DMS114 treated with DMSO at 0.1 percent for 48 hours (cell line): ENCODE results near the gene SH3BP5.

ENCODE experiments used
- DNase-seq: peaks from one replicate; lab custom pipeline; 2025; ENCODE audit not compliant: unreplicated experiment; lab: John Stamatoyannopoulos, UW

The SH3BP5 gene

GRCh38 chr3:15347063-15347736, 14.8 kb upstream of the SH3BP5 start:
- DNase-seq, result no peak

- DNase-seq, result no peak
Measured at GRCh38 chr3:15346516-15346915, 14.1 kb upstream of the SH3BP5 start.

GRCh38 chr3:15345608-15346137, 13.3 kb upstream of the SH3BP5 start:
- no peak for DNase-seq

GRCh38 chr3:15345066-15345607, 12.8 kb upstream of the SH3BP5 start:
- DNase-seq, result no peak

- no peak for DNase-seq
Measured at GRCh38 chr3:15342945-15343344, 10.6 kb upstream of the SH3BP5 start.

GRCh38 chr3:15342246-15342645, 9.9 kb upstream of the SH3BP5 start:
- DNase-seq, result no peak

GRCh38 chr3:15341030-15341726, 8.8 kb upstream of the SH3BP5 start:
- no peak for DNase-seq

GRCh38 chr3:15339786-15340215, 7.4 kb upstream of the SH3BP5 start:
- no peak for DNase-seq

- DNase-seq, result no peak
Measured at GRCh38 chr3:15339001-15339400, 6.6 kb upstream of the SH3BP5 start.

- DNase-seq, result no peak
Measured at GRCh38 chr3:15337963-15338362, 5.6 kb upstream of the SH3BP5 start.

GRCh38 chr3:15336057-15336456, 3.7 kb upstream of the SH3BP5 start:
- no peak for DNase-seq

GRCh38 chr3:15333956-15334263, 1.5 kb upstream of the SH3BP5 start:
- DNase-seq, result no peak

- no peak for DNase-seq
Measured at GRCh38 chr3:15333099-15333955, 941 bp upstream of the SH3BP5 start.

- peak; percentile 9 for DNase-seq
Measured at GRCh38 chr3:15331606-15332404, 581 bp downstream of the SH3BP5 start.

- no peak for DNase-seq
Measured at GRCh38 chr3:15331072-15331605, 1.2 kb downstream of the SH3BP5 start.

GRCh38 chr3:15330031-15330596, 2.3 kb downstream of the SH3BP5 start:
- no peak for DNase-seq

- DNase-seq, result no peak
Measured at GRCh38 chr3:15329046-15330005, 3.1 kb downstream of the SH3BP5 start.

GRCh38 chr3:15327941-15328340, 4.4 kb downstream of the SH3BP5 start:
- DNase-seq, result no peak

- DNase-seq, result no peak
Measured at GRCh38 chr3:15326673-15327072, 5.7 kb downstream of the SH3BP5 start.
